Measurements from ENCODE around the gene ST3GAL2.

The ST3GAL2 gene, protein sequence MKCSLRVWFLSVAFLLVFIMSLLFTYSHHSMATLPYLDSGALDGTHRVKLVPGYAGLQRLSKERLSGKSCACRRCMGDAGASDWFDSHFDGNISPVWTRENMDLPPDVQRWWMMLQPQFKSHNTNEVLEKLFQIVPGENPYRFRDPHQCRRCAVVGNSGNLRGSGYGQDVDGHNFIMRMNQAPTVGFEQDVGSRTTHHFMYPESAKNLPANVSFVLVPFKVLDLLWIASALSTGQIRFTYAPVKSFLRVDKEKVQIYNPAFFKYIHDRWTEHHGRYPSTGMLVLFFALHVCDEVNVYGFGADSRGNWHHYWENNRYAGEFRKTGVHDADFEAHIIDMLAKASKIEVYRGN

DNA sequence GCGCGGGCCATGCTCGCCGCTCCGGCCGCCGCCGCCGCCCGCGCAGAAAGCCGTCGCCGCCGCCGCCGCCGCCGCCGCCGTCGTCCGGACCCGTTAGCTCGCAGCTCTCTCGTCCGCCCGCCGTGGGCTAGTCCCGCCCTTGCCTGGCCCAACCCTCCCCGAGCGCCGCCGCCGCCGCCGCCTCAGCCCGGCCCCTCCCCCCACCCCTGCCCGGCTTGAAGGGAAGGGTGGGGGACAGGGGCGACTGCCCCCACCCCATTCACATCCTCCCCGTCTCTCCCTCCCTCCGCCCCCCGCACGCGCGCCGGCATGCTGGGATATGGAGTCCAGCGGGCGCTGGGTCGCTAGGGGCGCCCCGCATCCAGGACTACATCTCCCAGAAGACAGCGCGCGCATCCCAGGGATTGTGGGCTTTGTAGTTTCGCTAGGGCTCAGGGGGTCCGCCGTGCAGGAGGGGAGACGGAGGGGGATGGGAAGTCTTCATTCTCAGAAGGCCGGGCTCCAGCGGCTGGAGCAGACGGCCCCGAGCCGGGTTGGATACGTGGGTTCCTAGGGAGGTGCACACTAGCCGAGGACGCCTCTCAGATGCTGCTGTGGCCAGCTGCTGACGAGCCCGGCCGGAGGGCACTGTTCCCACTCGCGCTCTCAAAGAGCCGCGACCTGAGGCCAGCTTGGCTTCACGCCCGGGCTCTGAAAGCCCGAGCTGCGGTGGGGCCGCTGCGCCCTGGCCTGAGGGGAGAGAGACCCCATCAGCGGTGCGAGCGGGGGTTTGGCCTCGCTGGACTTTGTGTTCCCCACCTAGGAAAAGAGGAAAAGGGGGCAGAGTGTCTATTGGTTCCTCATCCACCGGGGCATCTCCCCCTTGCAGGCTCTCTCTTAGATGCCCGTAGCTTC, at the start of gene ST3GAL2:
ST3GAL2 (minus strand) TSS at position 132 of the 894 bp plus-strand sequence. CDS start 40,570 bp downstream, outside the sequence.
- DNase-seq (ENCODE audit: low read depth in 2 of 2), result peak; percentile 87 to 89

DNA sequence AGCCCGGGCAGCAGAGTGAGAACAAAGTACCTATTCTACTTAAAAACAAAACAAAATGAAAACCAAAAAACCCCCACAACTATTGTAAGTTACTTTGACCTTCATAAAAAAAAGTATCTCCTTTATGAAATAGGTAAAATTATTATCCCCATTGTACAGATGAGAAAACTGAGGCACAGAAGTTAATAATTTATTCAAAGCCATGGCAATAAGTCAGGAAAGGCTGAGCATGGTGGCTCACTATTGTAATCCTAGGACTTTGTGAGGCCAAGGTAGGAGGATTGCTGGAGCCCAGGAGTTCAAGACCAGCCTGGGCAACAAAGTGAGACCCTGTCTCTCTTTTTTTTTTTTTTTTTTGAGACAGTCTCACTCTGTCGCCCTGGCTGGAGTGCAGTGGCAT, 46.0 kb upstream of the ST3GAL2 start:
- no peak for DNase-seq (ENCODE audit: low read depth in 2 of 2)

DNA sequence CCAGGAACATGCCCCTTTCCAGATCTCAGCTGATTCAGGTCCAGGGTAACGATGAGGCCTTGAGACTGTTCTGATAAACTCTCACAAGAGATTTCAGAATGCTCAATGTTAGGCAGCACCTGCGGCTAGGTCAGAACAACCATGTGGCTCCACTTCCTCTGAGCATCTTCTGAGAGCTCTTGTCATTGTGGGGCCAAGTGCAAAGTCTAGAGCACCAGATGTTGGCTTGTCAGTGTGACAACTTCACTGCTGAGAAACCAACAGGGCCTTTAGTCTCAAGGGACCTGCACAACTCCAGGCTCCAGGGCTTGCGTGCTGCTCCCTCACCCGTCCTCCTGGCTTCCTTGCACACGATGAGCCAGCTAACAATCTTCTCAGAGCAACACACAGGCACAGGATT, 44.5 kb upstream of the ST3GAL2 start:
- no peak for DNase-seq (ENCODE audit: low read depth in 2 of 2)

DNA sequence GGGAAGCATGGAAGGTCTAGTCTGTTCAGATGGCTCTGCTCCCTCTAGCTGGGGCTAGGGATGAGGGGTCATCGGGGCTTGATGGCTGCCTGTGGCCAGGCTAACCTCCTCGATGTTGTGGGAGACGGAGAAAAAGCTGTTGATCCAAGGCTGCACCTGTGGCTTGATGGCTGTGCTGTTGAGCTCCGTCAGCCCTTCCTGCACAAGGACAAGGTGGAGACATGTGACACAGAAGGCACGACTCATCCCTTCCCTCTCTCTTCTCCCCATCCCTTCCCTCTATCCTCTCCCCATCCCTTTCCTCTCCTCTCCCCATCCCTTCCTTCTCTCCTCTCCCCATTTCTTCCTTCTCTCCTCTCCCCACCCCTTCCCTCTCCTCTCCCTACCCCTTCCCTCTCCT, 43.7 kb upstream of the ST3GAL2 start:
- DNase-seq (ENCODE audit: low read depth in 2 of 2), result no peak

DNA sequence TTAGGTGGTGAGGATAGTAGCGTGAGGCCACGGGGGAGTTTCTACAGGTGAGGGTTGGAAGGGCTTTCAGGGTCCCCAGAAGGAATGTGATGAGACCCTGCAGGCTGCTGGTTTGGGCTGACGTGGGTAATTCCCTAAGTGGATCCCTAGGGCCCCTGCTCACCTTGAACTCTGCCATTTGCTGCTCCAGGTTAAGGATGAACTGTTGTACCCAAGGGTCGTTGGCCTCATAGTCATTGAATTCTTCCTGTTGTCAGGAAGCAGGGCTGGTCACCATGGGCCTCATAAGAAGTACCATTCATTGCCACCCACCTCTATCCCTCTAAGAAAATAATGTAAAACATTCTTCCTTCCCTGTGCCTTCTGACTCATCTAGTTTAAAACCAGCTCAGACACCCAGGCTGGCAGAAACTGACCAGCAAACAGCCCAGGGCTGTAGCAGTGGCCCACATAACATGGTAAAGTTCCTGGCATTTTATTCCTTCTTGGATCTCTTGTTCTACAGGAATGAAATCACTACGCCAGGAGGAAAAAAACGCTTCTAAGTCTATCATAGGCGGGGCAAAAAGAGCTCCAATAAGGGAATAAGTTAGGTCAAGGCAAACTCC, 43.1 kb upstream of the ST3GAL2 start:
- DNase-seq (ENCODE audit: low read depth in 2 of 2), result no peak

DNA sequence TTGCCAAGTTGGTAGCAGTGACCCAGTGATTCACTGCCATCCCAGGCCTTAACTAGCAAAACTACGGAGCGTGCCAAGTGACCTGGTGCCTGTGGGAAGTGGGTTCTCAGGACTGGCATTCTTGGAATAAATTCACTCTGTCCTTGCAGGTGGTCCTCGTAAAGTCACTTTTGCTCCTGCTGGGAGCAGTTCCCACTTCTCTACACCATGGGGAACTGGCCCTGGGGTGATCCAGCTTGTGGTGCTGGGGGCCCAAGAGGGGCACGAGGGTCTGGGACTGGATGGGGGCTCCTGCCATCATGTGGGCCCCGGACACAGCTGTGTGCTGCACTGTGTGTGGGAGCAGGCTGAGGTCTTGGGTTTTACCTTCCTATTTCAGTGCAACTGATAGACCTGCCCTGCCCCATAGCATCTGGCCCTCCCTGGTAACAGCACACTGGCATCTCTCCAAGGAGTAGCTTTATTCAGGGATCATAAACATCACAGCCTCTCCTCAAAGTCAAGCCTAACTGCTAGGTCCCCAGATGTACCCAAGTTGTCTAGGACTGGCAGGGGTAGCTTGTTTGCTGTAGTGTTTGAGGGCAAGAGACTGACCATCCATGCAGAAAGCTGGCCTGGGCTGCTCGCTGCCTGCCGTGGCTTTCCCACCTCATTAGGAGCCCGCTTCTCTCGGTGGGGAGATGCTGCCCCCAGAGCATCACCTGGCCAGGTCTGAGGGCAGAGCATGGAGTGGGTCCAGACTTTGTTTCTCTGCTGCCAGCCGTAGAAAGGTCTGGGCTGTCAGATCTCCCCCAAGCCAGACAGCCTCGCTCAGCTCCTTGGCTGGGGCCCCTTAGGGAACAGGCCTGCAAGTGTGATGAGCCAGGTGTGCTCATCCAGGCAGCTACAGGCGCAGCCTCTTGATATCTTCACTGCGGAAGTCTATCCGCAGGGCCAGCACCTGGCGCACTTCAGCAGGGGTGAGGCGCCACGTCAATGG, 41.5 kb upstream of the ST3GAL2 start:
- no peak for DNase-seq (ENCODE audit: low read depth in 2 of 2)

DNA sequence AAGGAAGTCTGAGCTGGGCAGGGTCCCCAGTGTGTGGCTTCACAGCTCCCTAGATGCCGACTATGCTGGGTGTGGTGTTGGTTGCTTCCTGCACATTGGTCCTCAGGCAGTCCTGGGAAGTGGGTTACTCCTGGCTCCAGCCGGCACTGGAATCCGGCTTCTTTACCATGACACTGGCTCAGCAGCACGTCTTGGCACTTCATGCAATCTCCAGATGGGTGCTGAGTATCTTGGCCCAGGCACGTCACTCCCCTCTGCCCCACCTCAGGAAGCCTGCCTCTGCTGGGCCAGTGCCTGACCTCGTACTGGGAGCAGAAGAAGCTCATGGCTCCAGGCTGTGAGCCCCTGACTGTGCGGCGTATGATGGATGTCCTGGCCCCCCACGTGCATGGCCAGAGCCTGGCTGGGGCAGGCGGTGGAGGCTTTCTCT, 40.0 kb upstream of the ST3GAL2 start:
- no peak for DNase-seq (ENCODE audit: low read depth in 2 of 2)

DNA sequence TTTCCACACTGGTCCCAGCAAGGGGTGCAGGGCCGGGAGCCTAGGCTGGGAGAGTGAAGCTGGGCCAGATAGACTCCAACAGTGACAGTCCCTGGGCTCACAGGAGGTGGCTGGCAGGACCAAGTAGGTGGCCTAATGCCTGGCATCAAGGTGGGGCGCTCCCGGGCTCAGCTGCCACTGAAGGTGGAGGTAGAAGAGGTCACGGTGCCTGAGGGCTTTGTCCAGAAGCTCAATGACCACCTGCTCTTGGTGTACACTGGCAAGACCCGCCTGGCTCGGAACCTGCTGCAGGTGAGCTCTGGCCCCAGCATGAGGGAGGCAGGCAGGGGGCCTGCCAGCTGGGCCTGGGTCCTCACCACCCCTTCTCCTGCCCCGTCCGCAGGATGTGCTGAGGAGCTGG, 39.3 kb upstream of the ST3GAL2 start:
- DNase-seq (ENCODE audit: low read depth in 2 of 2), result no peak

DNA sequence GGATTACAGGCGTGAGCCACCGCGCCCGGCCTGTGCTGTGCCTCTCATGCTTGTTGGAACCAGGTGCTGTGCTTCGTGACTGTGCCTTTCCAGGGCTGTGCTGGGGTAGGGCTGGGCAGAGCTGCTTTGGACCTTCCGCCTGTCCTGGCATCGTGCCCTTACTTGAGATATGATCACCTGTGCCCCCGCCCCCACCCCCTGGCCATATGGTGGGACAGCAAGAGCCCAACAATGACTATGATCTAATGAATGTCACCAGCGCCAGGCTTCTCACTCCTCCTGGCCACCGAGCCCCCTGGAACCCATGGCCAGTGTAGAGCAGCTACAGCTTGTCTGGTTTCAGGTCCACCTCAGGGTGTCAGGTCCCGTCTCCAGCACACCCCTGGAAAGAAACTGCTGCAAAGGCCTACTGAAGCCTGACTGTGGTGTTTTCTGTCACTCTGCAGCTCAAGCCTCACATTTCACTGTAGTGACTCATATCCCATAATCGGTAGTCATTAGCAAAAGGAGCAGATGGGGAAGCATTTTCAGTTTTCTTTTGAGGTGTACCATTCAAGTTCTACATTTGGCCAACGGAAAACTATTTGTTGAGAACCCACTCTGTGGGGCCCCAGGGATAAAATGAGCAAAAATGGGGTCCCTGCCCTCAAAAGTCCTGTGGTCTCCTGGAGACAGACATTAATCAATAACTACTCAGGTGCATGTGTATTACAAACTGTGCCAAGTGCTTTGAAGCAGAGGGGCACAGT, 37.5 kb upstream of the ST3GAL2 start:
- peak; percentile 26 to 31 for DNase-seq (ENCODE audit: low read depth in 2 of 2)

DNA sequence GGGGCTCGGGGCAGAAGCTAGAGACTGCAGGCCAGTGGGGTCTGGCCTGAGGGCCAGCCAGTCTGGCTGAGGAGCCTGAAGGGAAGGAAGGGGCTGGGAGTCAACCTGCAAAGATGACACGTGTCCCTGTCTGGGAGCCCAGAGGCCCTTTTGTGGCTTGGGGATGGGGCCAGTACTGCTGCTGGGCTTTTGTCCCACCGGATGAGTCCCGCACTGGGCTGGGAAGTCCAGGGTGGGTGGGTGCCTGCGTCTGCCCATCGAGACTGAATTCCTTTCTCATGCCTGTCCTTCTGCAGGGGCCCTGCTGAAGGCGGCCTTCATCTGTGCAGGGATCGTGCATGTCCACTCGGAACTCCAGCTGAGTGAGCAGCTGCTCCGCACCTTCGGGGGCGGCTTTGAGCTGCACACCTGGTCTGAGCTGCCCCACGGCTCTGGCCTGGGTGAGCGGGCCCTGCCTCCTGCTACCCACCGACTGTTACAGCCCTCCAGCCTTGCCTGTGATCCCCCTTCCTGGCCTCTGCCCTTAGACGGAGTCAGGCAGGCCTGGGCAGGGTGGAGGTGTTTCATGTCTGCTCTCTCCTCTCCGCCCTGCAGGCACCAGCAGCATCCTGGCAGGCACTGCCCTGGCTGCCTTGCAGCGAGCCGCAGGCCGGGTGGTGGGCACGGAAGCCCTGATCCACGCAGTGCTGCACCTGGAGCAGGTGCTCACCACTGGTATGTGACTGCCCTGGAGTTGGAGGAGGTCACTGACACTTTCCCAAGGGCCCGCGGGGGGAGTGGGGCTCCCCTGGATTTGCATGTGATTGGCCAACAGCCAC, 36.4 kb upstream of the ST3GAL2 start:
- no peak for DNase-seq (ENCODE audit: low read depth in 2 of 2)

DNA sequence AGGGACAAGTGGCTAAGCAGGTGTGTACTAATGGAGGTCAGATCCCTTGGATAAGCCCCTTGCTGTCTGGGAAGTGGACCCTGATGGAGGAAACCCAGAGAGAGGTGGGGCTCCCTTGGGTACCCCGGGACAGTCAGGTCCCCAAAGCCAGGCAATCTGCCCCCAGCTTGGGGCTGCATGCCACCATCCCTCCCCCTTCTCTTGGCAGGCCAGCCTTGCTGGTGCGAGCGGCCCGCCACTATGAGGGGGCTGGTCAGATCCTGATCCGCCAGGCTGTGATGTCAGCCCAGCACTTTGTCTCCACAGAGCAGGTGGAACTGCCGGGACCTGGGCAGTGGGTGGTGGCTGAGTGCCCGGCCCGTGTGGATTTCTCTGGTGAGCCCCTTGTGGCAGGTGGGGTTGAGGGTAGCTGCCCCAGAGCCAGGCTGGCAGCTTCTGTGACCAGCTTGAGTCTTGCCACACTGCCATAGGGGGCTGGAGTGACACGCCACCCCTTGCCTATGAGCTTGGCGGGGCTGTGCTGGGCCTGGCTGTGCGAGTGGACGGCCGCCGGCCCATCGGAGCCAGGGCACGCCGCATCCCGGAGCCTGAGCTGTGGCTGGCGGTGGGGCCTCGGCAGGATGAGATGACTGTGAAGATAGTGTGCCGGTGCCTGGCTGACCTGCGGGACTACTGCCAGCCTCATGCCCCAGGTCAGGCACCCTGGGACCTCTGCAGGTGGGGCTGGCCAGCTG, 35.6 kb upstream of the ST3GAL2 start:
- no peak for DNase-seq (ENCODE audit: low read depth in 2 of 2)

DNA sequence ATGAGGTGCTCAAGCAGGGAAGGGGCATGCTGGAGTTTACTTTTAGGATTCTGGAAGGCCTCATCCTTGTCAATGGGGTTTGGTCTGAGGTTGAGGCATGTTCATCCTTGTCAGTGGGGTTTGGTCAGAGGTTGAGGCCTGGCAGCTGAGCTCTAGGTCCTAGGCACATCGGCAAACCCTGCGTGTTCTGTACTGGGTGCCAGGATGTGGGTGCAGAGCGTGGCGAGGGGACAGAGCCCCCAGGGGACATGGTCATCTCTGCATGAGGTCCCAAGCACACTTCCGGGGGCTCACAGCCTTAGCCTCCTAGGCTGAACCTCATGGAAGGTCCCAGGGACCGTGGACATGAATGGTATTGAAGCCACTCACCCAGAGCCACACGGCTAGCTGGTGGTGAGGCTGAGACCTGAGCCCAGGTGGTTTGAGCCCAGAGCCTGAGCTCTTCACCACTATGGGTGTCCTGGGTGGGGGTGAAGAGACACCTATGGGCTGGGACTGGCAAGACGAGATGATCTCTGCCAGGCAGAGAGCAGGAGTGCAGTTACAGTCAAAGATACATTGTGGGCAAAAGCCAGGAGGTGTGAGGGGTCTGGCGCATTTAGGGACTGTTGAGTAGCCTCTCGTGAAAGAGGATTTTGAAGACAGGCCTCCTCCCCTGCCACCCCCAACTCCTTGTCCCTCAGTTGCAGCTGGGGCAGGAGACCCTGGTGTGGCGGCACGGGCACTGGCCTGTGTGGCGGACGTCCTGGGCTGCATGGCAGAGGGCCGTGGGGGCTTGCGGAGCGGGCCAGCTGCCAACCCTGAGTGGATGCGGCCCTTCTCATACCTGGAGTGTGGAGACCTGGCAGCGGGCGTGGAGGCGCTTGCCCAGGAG, 34.8 kb upstream of the ST3GAL2 start:
- no peak for DNase-seq (ENCODE audit: low read depth in 2 of 2)

DNA sequence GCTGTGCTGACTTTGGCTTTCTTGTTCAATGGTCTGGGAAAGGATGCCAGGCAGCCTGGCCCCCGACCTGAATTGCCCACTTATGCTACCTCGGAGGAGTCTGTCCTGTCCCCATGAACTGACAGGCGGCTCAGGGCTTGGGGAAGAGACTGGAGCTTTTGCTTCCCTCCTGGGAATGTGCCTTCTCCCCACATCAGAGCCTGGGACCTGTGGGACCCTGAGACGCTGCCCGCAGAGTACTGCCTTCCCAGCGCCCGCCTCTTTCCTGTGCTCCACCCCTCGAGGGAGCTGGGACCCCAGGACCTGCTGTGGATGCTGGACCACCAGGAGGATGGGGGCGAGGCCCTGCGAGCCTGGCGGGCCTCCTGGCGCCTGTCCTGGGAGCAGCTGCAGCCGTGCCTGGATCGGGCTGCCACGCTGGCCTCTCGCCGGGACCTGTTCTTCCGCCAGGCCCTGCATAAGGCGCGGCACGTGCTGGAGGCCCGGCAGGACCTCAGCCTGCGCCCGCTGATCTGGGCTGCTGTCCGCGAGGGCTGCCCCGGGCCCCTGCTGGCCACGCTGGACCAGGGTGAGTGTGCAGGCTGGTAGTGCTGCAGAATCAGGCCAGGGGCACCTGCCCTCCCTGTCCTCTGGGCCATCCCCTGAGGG, 34.0 kb upstream of the ST3GAL2 start:
- DNase-seq (ENCODE audit: low read depth in 2 of 2), result no peak

DNA sequence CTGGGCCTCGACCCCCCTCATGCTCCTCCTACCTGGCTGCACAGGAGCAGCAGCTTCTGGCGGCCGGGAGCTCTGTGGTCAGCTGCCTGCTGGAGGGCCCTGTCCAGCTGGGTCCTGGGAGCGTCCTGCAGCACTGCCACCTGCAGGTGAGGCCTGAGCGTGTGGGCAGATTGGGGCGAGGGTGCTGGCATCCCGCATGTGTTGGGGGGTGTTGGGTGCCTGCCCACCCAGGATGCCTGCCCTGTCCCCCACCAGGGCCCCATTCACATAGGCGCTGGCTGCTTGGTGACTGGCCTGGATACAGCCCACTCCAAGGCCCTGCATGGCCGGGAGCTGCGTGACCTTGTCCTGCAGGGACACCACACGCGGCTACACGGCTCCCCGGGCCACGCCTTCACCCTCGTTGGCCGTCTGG, 32.0 kb upstream of the ST3GAL2 start:
- no peak for DNase-seq (ENCODE audit: low read depth in 2 of 2)

DNA sequence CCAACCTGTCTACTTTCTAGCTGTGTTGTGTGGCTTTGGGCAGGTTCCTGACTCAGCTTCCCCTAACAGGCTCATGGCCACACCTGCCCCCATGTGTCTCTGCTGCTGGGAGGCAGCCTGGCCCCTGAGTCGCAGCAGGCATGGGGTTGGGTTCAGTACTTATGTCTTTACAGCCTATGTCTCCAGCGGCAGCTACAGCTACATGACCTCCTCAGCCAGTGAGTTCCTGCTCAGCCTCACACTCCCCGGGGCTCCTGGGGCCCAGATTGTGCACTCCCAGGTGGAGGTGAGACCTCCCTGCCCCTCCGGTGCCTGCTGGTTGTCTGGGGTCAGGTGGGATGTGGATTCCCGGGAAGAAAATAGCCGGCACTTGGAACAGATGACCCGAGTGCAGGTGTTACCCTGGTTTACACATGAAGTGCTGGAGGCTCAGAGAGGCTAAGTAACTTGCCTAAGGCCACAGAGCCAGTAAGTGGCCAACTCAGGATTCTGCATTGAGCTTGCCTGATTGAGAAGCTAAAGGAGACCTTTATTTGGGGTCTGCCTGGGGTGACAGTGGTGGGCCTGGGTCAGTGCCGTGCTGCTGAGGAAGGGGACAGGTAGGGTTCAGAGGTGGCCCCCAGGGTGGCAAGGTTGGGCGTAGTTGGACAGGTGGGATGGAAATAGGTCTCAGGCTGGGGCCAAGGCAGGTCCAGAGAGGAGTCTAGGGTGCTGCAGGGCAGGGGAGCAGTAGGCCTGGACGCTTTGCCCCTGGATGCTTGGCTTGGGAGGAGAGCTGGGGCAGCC, 31.4 kb upstream of the ST3GAL2 start:
- no peak for DNase-seq (ENCODE audit: low read depth in 2 of 2)

DNA sequence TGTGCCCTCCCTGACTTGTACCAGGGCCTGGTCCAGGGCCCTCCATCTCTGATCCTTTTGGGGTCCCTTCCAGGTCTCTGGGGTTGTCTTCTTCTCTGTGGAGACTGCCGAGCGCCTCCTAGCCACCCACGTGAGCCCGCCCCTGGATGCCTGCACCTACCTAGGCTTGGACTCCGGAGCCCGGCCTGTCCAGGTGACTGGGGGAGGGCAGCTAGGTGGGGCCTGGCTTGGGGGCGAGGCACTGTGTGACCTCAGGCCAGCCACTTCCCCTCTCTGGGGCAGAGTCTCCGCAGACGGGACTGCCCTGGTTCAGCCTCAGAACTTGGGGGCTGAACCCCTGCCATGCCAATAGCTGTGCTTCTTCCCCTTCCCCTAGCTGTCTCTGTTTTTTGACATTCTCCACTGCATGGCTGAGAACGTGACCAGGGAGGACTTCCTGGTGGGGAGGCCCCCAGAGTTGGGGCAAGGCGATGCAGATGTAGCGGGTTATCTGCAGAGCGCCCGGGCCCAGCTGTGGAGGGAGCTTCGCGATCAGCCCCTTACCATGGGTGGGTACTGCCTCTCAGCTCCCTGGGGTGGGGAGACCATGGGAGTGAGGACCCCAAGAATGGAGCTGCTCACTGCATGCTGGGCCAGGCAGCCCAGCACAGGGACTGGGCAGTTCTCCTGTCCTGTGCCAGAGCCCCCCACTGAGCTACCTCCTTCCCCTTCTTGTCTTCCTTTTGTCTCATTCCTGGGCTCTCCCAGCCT, 30.1 kb upstream of the ST3GAL2 start:
- no peak for DNase-seq (ENCODE audit: low read depth in 2 of 2)

Measured in activated CD4-positive, alpha-beta T cell treated with anti-CD3 and anti-CD28 coated beads for 24 hours (primary cell).